HFF-Myc (cell line): ENCODE measurements around the gene SLC28A3.

Source experiments
- DNase-seq: peaks from one replicate; pipeline ENCODE4 v3.0.0-alpha.2; 2011; ENCODE audit warnings: low read depth; ENCODE audit errors: extremely low read depth
- H3K4me3 ChIP-seq: replicated peaks from 2 replicates; pipeline ENCODE4 v1.5.1; 2011; ENCODE audit warnings: low read depth, mild to moderate bottlenecking, control low read depth, low read length
- TF ChIP-seq, protein P1 (sequence below): IDR thresholded peaks from 2 replicates; pipeline ENCODE4 v1.5.1; 2012; ENCODE audit warnings: mild to moderate bottlenecking, low read depth, low read length, control low read depth; ENCODE audit errors: missing control alignments

The SLC28A3 gene

DNA sequence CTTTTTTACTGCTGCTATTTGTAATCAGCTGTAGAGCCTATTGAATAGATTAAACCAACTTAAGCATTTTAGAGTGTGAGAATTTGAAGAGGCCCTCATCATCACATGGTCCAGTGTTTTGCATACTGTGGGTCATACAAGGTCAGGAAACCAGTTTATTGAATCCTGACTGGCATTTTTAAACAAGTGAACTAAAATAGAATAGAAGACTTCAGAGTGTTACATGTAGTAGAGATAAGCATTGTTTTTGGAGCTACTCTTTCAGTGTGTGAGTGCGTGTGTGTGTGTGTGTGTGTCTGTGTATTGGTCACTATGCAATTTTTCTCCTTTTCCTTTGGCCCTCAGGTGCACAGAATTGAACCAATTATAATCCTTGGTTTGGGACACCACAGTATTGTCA lies 114.4 kb downstream of the SLC28A3 start:
- H3K4me3 ChIP-seq = no peak overlapping the region
- TF ChIP-seq, protein P1, sequence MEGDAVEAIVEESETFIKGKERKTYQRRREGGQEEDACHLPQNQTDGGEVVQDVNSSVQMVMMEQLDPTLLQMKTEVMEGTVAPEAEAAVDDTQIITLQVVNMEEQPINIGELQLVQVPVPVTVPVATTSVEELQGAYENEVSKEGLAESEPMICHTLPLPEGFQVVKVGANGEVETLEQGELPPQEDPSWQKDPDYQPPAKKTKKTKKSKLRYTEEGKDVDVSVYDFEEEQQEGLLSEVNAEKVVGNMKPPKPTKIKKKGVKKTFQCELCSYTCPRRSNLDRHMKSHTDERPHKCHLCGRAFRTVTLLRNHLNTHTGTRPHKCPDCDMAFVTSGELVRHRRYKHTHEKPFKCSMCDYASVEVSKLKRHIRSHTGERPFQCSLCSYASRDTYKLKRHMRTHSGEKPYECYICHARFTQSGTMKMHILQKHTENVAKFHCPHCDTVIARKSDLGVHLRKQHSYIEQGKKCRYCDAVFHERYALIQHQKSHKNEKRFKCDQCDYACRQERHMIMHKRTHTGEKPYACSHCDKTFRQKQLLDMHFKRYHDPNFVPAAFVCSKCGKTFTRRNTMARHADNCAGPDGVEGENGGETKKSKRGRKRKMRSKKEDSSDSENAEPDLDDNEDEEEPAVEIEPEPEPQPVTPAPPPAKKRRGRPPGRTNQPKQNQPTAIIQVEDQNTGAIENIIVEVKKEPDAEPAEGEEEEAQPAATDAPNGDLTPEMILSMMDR = no peak
- DNase-seq = no peak
